Neuronal stem cell (in vitro differentiated cells): ENCODE results near the gene LDB2.
"Not testable (repeated sequence)": the region's sequence is repeated elsewhere in the genome, so short reads cannot be mapped to it uniquely, and the experiment has no call there.

Source experiments
- DNase-seq: peaks from one replicate; pipeline ENCODE4 v3.0.0-alpha.2; 2013; ENCODE audit warnings: low spot score
- H2AFZ ChIP-seq: one replicate; pipeline ENCODE4 v1.6.1; 2013; ENCODE audit warnings: mild to moderate bottlenecking, low read length, inconsistent platforms
- H2AK5ac ChIP-seq: 2 replicates; pipeline ENCODE4 v1.6.1; 2013; ENCODE audit warnings: low read depth, mild to moderate bottlenecking, inconsistent platforms, low read length, moderate library complexity, mixed read lengths
- H2BK120ac ChIP-seq: 2 replicates; pipeline ENCODE4 v1.6.1; 2013; ENCODE audit warnings: low read depth, mild to moderate bottlenecking, inconsistent platforms, low read length, moderate library complexity, mixed read lengths
- H2BK12ac ChIP-seq: one replicate; pipeline ENCODE4 v1.6.1; 2013; ENCODE audit warnings: low read length, inconsistent platforms
- H2BK15ac ChIP-seq: 2 replicates; pipeline ENCODE4 v1.6.1; 2013; ENCODE audit warnings: mild to moderate bottlenecking, low read length, inconsistent platforms, mixed read lengths
- H2BK5ac ChIP-seq: one replicate; pipeline ENCODE4 v1.6.1; 2013; ENCODE audit warnings: inconsistent platforms, mild to moderate bottlenecking, low read length, moderate library complexity
- H3K14ac ChIP-seq: one replicate; pipeline ENCODE4 v1.6.1; 2013; ENCODE audit warnings: low read length, inconsistent platforms
- H3K18ac ChIP-seq: 2 replicates; pipeline ENCODE4 v1.6.1; 2013; ENCODE audit warnings: low read length, inconsistent platforms
- H3K23ac ChIP-seq: 2 replicates; pipeline ENCODE4 v1.6.1; 2013; ENCODE audit warnings: low read depth, mild to moderate bottlenecking, mixed read lengths, low read length, inconsistent platforms; ENCODE audit not compliant: poor library complexity
- H3K27ac ChIP-seq: replicated peaks from 3 replicates; pipeline ENCODE4 v1.5.1; 2013; ENCODE audit warnings: low read length, inconsistent platforms
- H3K27me3 ChIP-seq, 3 experiments: 2 replicates each; pipeline ENCODE4 v1.6.1; 2013; ENCODE audit warnings: low read length in 3 of 3, mild to moderate bottlenecking in 2 of 3, inconsistent platforms in 1 of 3, low read depth in 1 of 3, mixed read lengths in 1 of 3, moderate library complexity in 1 of 3; ENCODE audit not compliant: control insufficient read depth in 3 of 3, insufficient read depth in 3 of 3
- H3K36me3 ChIP-seq, 2 donors: replicated peaks in 1 of 2; 2 replicates each; pipeline ENCODE4 v1.6.1; 2013; ENCODE audit warnings: low read length in 2 of 2; ENCODE audit not compliant: control insufficient read depth in 2 of 2, insufficient read depth in 2 of 2
- H3K4ac ChIP-seq: 2 replicates; pipeline ENCODE4 v1.6.1; 2013; ENCODE audit warnings: inconsistent platforms, mild to moderate bottlenecking, low read length, moderate library complexity
- H3K4me1 ChIP-seq, 2 donors: 1 replicate in 1 of 2; 2 replicates in 1 of 2; pipeline ENCODE4 v1.6.1; 2013; ENCODE audit warnings: low read length in 2 of 2, low read depth in 1 of 2; ENCODE audit not compliant: control insufficient read depth in 2 of 2, insufficient read depth in 1 of 2
- H3K4me2 ChIP-seq: one replicate; pipeline ENCODE4 v1.6.1; 2013; ENCODE audit warnings: mild to moderate bottlenecking, low read length, inconsistent platforms; ENCODE audit not compliant: insufficient read depth, poor library complexity, severe bottlenecking
- H3K4me3 ChIP-seq, 2 donors: 2 replicates each; pipeline ENCODE4 v1.5.1; 2013; ENCODE audit warnings: low read length in 2 of 2, mild to moderate bottlenecking in 2 of 2, inconsistent platforms in 1 of 2, moderate library complexity in 1 of 2
- H3K79me1 ChIP-seq: one replicate; pipeline ENCODE4 v1.6.1; 2013; ENCODE audit warnings: low read depth, mild to moderate bottlenecking, inconsistent platforms, low read length, moderate library complexity
- H3K9ac ChIP-seq: one replicate; pipeline ENCODE4 v1.6.1; 2013; ENCODE audit warnings: mild to moderate bottlenecking, low read depth, low read length, inconsistent platforms; ENCODE audit not compliant: poor library complexity
- H3K9me3 ChIP-seq, 2 donors: replicated peaks in 1 of 2; 2 replicates each; pipeline versions ENCODE3 to v1.6.1; 2013; ENCODE audit warnings: low read length in 2 of 2, mild to moderate bottlenecking in 2 of 2, inconsistent platforms in 1 of 2, low read depth in 1 of 2, mixed read lengths in 1 of 2, moderate library complexity in 1 of 2; ENCODE audit not compliant: control insufficient read depth in 2 of 2, insufficient read depth in 1 of 2
- H4K8ac ChIP-seq: one replicate; pipeline ENCODE4 v1.6.1; 2013; ENCODE audit warnings: low read depth, mild to moderate bottlenecking, inconsistent platforms, low read length, moderate library complexity
- H4K91ac ChIP-seq: one replicate; pipeline ENCODE4 v1.6.1; 2013; ENCODE audit warnings: low read length, low read depth, mild to moderate bottlenecking, inconsistent platforms; ENCODE audit not compliant: poor library complexity
- WGBS, 2 donors: extraction: QIAGEN DNeasy Blood & Tissue Kit; methylation state at CpG; one replicate each; pipeline ENCODE4 v1.1.7; 2013; ENCODE audit warnings: missing lambda C conversion rate in 2 of 2, mixed read lengths in 1 of 2; ENCODE audit not compliant: insufficient read length in 2 of 2, insufficient replicate concordance in 1 of 2; ENCODE audit errors: extremely low coverage in 2 of 2; 5-methylcytosine and 5-hydroxymethylcytosine counted together

The LDB2 gene

GRCh38 chr4:16572161-16572560 is 326.3 kb downstream of the LDB2 start:
- H2AFZ ChIP-seq, result no peak overlapping the region
- no peak overlapping the region for H3K4ac ChIP-seq
- H3K79me1 ChIP-seq, result no peaks in the 10 kb centered on the region
- H3K9me3 ChIP-seq, result no peaks in the 10 kb centered on the region
- no peak overlapping the region for H3K18ac ChIP-seq
- no peak overlapping the region for H3K4me3 ChIP-seq
- H3K9ac ChIP-seq, result no peak overlapping the region
- H2AK5ac ChIP-seq, result no peak overlapping the region
- no CpG with 5 or more reads among the region's 3 CpGs for WGBS, 2 donors
- no peak overlapping the region for H2BK120ac ChIP-seq
- H3K27me3 ChIP-seq, result no peaks in the 10 kb centered on the region
- no peak overlapping the region for H2BK5ac ChIP-seq
- no peak overlapping the region for H3K14ac ChIP-seq
- no peak for DNase-seq
- H4K8ac ChIP-seq, result no peak overlapping the region
- H2BK15ac ChIP-seq, result no peak overlapping the region
- peaks cover 0 to 1% of the 10 kb centered on the region in 2 donors for H3K4me1 ChIP-seq
- H3K27ac ChIP-seq, result no peak overlapping the region
- no peak overlapping the region for H4K91ac ChIP-seq
- H3K36me3 ChIP-seq, result no peaks in the 10 kb centered on the region
- no peak overlapping the region for H2BK12ac ChIP-seq
- no peak overlapping the region for H3K4me2 ChIP-seq
- no peak overlapping the region for H3K23ac ChIP-seq

- H3K9ac ChIP-seq, result no peak overlapping the region
- no peak overlapping the region for H3K4me2 ChIP-seq
- no peak overlapping the region for H2AK5ac ChIP-seq
- no peak overlapping the region for H3K18ac ChIP-seq
- no peak overlapping the region for H2BK120ac ChIP-seq
- H2BK15ac ChIP-seq, result no peak overlapping the region
- H2BK5ac ChIP-seq, result no peak overlapping the region
- H3K27me3 ChIP-seq, result no peaks in the 10 kb centered on the region
- H3K36me3 ChIP-seq, result no peaks in the 10 kb centered on the region
- H4K8ac ChIP-seq, result no peak overlapping the region
- no peak overlapping the region for H3K27ac ChIP-seq
- no peak overlapping the region for H3K4ac ChIP-seq
- no peak overlapping the region for H3K4me3 ChIP-seq
- no CpG with 5 or more reads among the region's 2 CpGs for WGBS, 2 donors
- H3K4me1 ChIP-seq, result peaks cover 0 to 1% of the 10 kb centered on the region in 2 donors
- H3K23ac ChIP-seq, result no peak overlapping the region
- no peaks in the 10 kb centered on the region for H3K79me1 ChIP-seq
- no peak overlapping the region for H2BK12ac ChIP-seq
- H2AFZ ChIP-seq, result no peak overlapping the region
- DNase-seq, result no peak
- no peaks in the 10 kb centered on the region for H3K9me3 ChIP-seq
- no peak overlapping the region for H3K14ac ChIP-seq
- H4K91ac ChIP-seq, result no peak overlapping the region
Measured at GRCh38 chr4:16569790-16570189, 328.7 kb downstream of the LDB2 start.

- H3K9ac ChIP-seq, H3K4me2 ChIP-seq, H3K4me3 ChIP-seq, H3K4ac ChIP-seq, H2AFZ ChIP-seq, H2BK15ac ChIP-seq, H3K27me3 ChIP-seq, H2BK120ac ChIP-seq, H3K36me3 ChIP-seq, H3K23ac ChIP-seq, H2BK12ac ChIP-seq, H2BK5ac ChIP-seq, H3K18ac ChIP-seq, H3K9me3 ChIP-seq, H3K14ac ChIP-seq, DNase-seq, H3K4me1 ChIP-seq, H4K91ac ChIP-seq, H3K79me1 ChIP-seq, H4K8ac ChIP-seq, H2AK5ac ChIP-seq, H3K27ac ChIP-seq: not testable (repeated sequence)
- WGBS, 2 donors, result no CpG with 5 or more reads among the region's 14 CpGs
Measured at GRCh38 chr4:16557316-16557715, 341.1 kb downstream of the LDB2 start.

- WGBS, 2 donors, result no CpG with 5 or more reads among the region's 4 CpGs
- Histone ChIP-seq H3K23ac (no peak overlapping the region), H3K4me1 (no peaks in the 10 kb centered on the region), H2AFZ (no peak overlapping the region), H3K9me3 (peaks cover 0 to 3% of the 10 kb centered on the region in 2 donors), H4K91ac (no peak overlapping the region), H3K79me1 (no peaks in the 10 kb centered on the region), H3K27me3 (no peaks in the 10 kb centered on the region), H3K4ac (no peak overlapping the region), H3K14ac (no peak overlapping the region), H2BK5ac (no peak overlapping the region), H3K4me2 (no peak overlapping the region), H3K4me3 (no peak overlapping the region), H2AK5ac (no peak overlapping the region), H3K18ac (no peak overlapping the region), H3K36me3 (no peaks in the 10 kb centered on the region), H3K9ac (no peak overlapping the region), H4K8ac (no peak overlapping the region), H3K27ac (no peak overlapping the region), H2BK15ac (no peak overlapping the region), H2BK120ac (no peak overlapping the region), H2BK12ac (no peak overlapping the region)
- DNase-seq, result no peak
Measured at GRCh38 chr4:16555156-16555555, 343.3 kb downstream of the LDB2 start.
